ENCODE data around the gene FOXJ3. TPM values are rescaled to one million over a fixed set of nuclear protein-coding genes. Genes with fewer than 3 reads are reported as not detected.

The FOXJ3 gene
- total and polyA plus RNA-seq, 4 donors, result 5.3 to 16.8 (median 12.4) TPM

GRCh38 chr1:42167611-42168390 is 167.2 kb downstream of the FOXJ3 start:
- Histone ChIP-seq H3K27ac (ENCODE audit: low read depth in 1 of 2, low read length in 2 of 2) (no peak overlapping the region), H3K9ac (ENCODE audit: low read depth in 1 of 2, low read length in 2 of 2) (no peak overlapping the region), H3K4me3 (ENCODE audit: low read depth in 1 of 3, low read length in 3 of 3) (no peak overlapping the region), H3K4me1 (ENCODE audit: control insufficient read depth in 4 of 4, insufficient read depth in 4 of 4, low read length in 3 of 4) (peaks cover 3 to 11% (median 5%) of the 10 kb centered on the region in 4 donors), H3K36me3 (ENCODE audit: control insufficient read depth in 4 of 4, insufficient read depth in 3 of 4, low read depth in 1 of 4, low read length in 3 of 4) (no peaks in the 10 kb centered on the region), H3K27me3 (ENCODE audit: control insufficient read depth in 4 of 4, insufficient read depth in 4 of 4, low read length in 3 of 4) (no peaks in the 10 kb centered on the region), H3K9me3 (ENCODE audit: control insufficient read depth in 4 of 4, low read length in 3 of 4) (no peaks in the 10 kb centered on the region)
- no peak for TF ChIP-seq ZBTB33 (IDR thresholded peaks at IDR 0.05)
- TF ChIP-seq YY1 (IDR thresholded peaks at IDR 0.05), result no peak
- no peak for TF ChIP-seq RXRA (IDR thresholded peaks at IDR 0.05)
- TF ChIP-seq FOXA2 (IDR thresholded peaks at IDR 0.05), result no peak
- TF ChIP-seq CTCF (IDR thresholded peaks at IDR 0.05; ENCODE audit: low read depth, low read length, missing input control), result no peak
- no peak for TF ChIP-seq NR2F2 (IDR thresholded peaks at IDR 0.05)
- no peak for TF ChIP-seq EGR1 (IDR thresholded peaks at IDR 0.05; ENCODE audit: low read depth in 2 of 2)
- TF ChIP-seq JUND (IDR thresholded peaks at IDR 0.05), result no peak
- no peak for TF ChIP-seq ATF3 (IDR thresholded peaks at IDR 0.05)
- no peak for DNase-seq (ENCODE audit: low spot score)
- 86% methylated on average over 21 of the region's 21 CpGs for WGBS

GRCh38 chr1:42165511-42166210 is 169.4 kb downstream of the FOXJ3 start:
- TF ChIP-seq SP1 (IDR thresholded peaks at IDR 0.05) (peak; percentile 24), YY1 (IDR thresholded peaks at IDR 0.05) (no peak), CTCF (IDR thresholded peaks at IDR 0.05; ENCODE audit: low read depth, low read length, missing input control) (no peak), FOXA1 (IDR thresholded peaks at IDR 0.05) (no peak), ZBTB33 (IDR thresholded peaks at IDR 0.05) (no peak), EGR1 (IDR thresholded peaks at IDR 0.05; ENCODE audit: low read depth in 2 of 2) (no peak), ATF3 (IDR thresholded peaks at IDR 0.05) (no peak), FOXA2 (IDR thresholded peaks at IDR 0.05) (peak; percentile 6), NR2F2 (IDR thresholded peaks at IDR 0.05) (peak; percentile 30), RAD21 (IDR thresholded peaks at IDR 0.05) (no peak), RXRA (IDR thresholded peaks at IDR 0.05) (no peak)
- no peak overlapping the region for H3K27ac ChIP-seq (ENCODE audit: low read depth in 1 of 2, low read length in 2 of 2)
- H3K4me1 ChIP-seq (ENCODE audit: control insufficient read depth in 4 of 4, insufficient read depth in 4 of 4, low read length in 3 of 4), result peaks cover 0 to 4% (median 0%) of the 10 kb centered on the region in 4 donors
- no peaks in the 10 kb centered on the region for H3K27me3 ChIP-seq (ENCODE audit: control insufficient read depth in 4 of 4, insufficient read depth in 4 of 4, low read length in 3 of 4)
- no peaks in the 10 kb centered on the region for H3K36me3 ChIP-seq (ENCODE audit: control insufficient read depth in 4 of 4, insufficient read depth in 3 of 4, low read depth in 1 of 4, low read length in 3 of 4)
- H3K9ac ChIP-seq (ENCODE audit: low read depth in 1 of 2, low read length in 2 of 2), result no peak overlapping the region
- H3K9me3 ChIP-seq (ENCODE audit: control insufficient read depth in 4 of 4, low read length in 3 of 4), result peaks cover 0 to 3% (median 0%) of the 10 kb centered on the region in 4 donors
- H3K4me3 ChIP-seq (ENCODE audit: low read depth in 1 of 3, low read length in 3 of 3), result no peak overlapping the region
- no peak for DNase-seq (ENCODE audit: low spot score)
- WGBS, result 56% methylated on average over 12 of the region's 12 CpGs
